ENCODE data around the gene NELFB. TPM values are rescaled to one million over a fixed set of nuclear protein-coding genes. Genes with fewer than 3 reads are reported as not detected.

NELFB gene
- total RNA-seq, 1 experiment from 2014 or later, result 72.6 TPM

- no peaks in the 10 kb centered on the region for H3K36me3 ChIP-seq (ENCODE audit: insufficient read depth, low read length, poor library complexity, severe bottlenecking)
- intact Hi-C loops (cut with micrococcal nuclease; ENCODE audit: unreplicated experiment), result no loop called here
- ChIA-PET POLR2A (ENCODE audit: low non-redundant PET) (interaction anchor here (0.5 kb wide), 1 partner anchor 127 kb away, joined by 3 read pairs; no protein-coding TSS in a partner anchor), CTCF (interaction anchor here (0.6 kb wide), 1 partner anchor 29 kb away, joined by 3 read pairs; no protein-coding TSS in a partner anchor)
- DNase-seq (ENCODE audit: low spot score), result no peak
- no TSS peak for BruUV-seq (replicated peaks)
- TF ChIP-seq EZH2 (IDR thresholded peaks at IDR 0.05; ENCODE audit: borderline replicate concordance, low read depth, low read length, poor library complexity, severe bottlenecking), result no peak
- TF ChIP-seq, protein P1, sequence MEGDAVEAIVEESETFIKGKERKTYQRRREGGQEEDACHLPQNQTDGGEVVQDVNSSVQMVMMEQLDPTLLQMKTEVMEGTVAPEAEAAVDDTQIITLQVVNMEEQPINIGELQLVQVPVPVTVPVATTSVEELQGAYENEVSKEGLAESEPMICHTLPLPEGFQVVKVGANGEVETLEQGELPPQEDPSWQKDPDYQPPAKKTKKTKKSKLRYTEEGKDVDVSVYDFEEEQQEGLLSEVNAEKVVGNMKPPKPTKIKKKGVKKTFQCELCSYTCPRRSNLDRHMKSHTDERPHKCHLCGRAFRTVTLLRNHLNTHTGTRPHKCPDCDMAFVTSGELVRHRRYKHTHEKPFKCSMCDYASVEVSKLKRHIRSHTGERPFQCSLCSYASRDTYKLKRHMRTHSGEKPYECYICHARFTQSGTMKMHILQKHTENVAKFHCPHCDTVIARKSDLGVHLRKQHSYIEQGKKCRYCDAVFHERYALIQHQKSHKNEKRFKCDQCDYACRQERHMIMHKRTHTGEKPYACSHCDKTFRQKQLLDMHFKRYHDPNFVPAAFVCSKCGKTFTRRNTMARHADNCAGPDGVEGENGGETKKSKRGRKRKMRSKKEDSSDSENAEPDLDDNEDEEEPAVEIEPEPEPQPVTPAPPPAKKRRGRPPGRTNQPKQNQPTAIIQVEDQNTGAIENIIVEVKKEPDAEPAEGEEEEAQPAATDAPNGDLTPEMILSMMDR (conservative IDR thresholded peaks at IDR 0.05; ENCODE audit: low read depth, low read length), result no peak
- no peak overlapping the region for H3K27ac ChIP-seq (ENCODE audit: low read depth, low read length, poor library complexity, severe bottlenecking)
- no peaks in the 10 kb centered on the region for H3K27me3 ChIP-seq (replicated peaks; ENCODE audit: insufficient read depth, low read depth, low read length, poor library complexity)
- H3K4me1 ChIP-seq (ENCODE audit: insufficient read depth, low read length, poor library complexity, severe bottlenecking), result peaks cover 21% of the 10 kb centered on the region
- H3K4me3 ChIP-seq (ENCODE audit: low read depth, low read length, poor library complexity, severe bottlenecking), result no peak overlapping the region
- H3K9me3 ChIP-seq (ENCODE audit: low read depth, low read length, poor library complexity, severe bottlenecking), result no peaks in the 10 kb centered on the region
Measured at GRCh38 chr9:137318602-137319001, 63.5 kb downstream of the NELFB start.

GRCh38 chr9:137319011-137319738, 64.0 kb downstream of the NELFB start:
- ChIA-PET CTCF (no interaction called here), POLR2A (ENCODE audit: low non-redundant PET) (no interaction called here)
- Histone ChIP-seq H3K9me3 (ENCODE audit: low read depth, low read length, poor library complexity, severe bottlenecking) (no peaks in the 10 kb centered on the region), H3K4me3 (ENCODE audit: low read depth, low read length, poor library complexity, severe bottlenecking) (no peak overlapping the region), H3K27me3 (replicated peaks; ENCODE audit: insufficient read depth, low read depth, low read length, poor library complexity) (no peaks in the 10 kb centered on the region), H3K4me1 (ENCODE audit: insufficient read depth, low read length, poor library complexity, severe bottlenecking) (peaks cover 21% of the 10 kb centered on the region), H3K36me3 (ENCODE audit: insufficient read depth, low read length, poor library complexity, severe bottlenecking) (no peaks in the 10 kb centered on the region), H3K27ac (ENCODE audit: low read depth, low read length, poor library complexity, severe bottlenecking) (no peak overlapping the region)
- intact Hi-C loops (cut with micrococcal nuclease; ENCODE audit: unreplicated experiment), result no loop called here
- no peak for DNase-seq (ENCODE audit: low spot score)
- no peak for TF ChIP-seq EZH2 (IDR thresholded peaks at IDR 0.05; ENCODE audit: borderline replicate concordance, low read depth, low read length, poor library complexity, severe bottlenecking)
- TF ChIP-seq, protein P1 (conservative IDR thresholded peaks at IDR 0.05; ENCODE audit: low read depth, low read length), result no peak
- no TSS peak for BruUV-seq (replicated peaks)

DNA sequence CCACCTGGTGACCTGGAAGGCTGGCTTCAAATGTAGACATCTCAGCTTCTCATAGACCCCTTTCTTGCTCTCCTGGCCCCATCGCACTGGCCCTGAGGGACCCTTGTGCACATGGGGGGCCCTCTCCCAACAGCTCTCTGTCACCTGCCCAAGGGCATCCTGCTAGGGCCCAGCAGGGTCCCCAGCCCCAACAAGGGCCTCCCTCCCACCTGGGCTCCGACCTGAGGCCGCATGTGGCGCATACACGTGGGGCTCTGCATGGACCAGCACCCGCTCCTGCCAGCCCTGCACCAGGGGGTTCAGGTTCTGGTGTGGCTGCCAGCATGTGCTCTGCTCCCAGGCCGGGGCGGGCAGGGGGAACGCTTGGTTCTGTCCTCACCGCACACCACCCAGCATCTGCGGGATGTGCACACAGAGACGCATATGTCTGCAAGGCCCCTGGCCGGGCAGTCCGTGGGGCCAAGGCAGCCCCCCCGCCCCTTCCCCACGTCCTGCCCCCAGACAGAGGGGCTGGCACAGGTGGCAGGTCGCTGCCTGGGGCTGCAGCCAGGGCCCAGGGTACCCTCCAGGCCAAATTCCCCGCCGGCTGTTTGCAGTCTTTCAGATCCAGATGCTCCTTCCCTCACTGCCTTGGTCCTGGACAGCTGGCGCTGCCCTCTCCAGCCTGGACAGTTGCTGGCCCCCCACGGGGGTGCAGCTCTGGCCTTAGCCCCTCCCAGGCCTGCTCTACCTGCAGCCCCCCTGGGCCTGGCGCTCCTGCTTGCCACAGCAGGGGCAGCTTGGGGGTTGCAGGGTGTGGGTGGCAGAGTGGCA, 64.8 kb downstream of the NELFB start:
- Histone ChIP-seq H3K27me3 (replicated peaks; ENCODE audit: insufficient read depth, low read depth, low read length, poor library complexity) (no peaks in the 10 kb centered on the region), H3K4me1 (ENCODE audit: insufficient read depth, low read length, poor library complexity, severe bottlenecking) (peaks cover 21% of the 10 kb centered on the region), H3K4me3 (ENCODE audit: low read depth, low read length, poor library complexity, severe bottlenecking) (no peak overlapping the region), H3K27ac (ENCODE audit: low read depth, low read length, poor library complexity, severe bottlenecking) (no peak overlapping the region), H3K9me3 (ENCODE audit: low read depth, low read length, poor library complexity, severe bottlenecking) (no peaks in the 10 kb centered on the region), H3K36me3 (ENCODE audit: insufficient read depth, low read length, poor library complexity, severe bottlenecking) (no peaks in the 10 kb centered on the region)
- no TSS peak for BruUV-seq (replicated peaks)
- intact Hi-C loops (cut with micrococcal nuclease; ENCODE audit: unreplicated experiment), result no loop called here
- ChIA-PET POLR2A (ENCODE audit: low non-redundant PET) (no interaction called here), CTCF (no interaction called here)
- TF ChIP-seq, protein P1 (conservative IDR thresholded peaks at IDR 0.05; ENCODE audit: low read depth, low read length), result no peak
- TF ChIP-seq EZH2 (IDR thresholded peaks at IDR 0.05; ENCODE audit: borderline replicate concordance, low read depth, low read length, poor library complexity, severe bottlenecking), result no peak
- no peak for DNase-seq (ENCODE audit: low spot score)
